SJSA1 (cell line): ENCODE results near the gene ZSCAN21. TPM values are rescaled to one million over a fixed set of nuclear protein-coding genes. Genes with fewer than 3 reads are reported as not detected.

Source experiments
- DNase-seq, 2 experiments: peaks; one replicate each; pipeline ENCODE4 v3.0.0-alpha.2; 2015 to 2020; ENCODE audit warnings: low spot score in 2 of 2, low read depth in 1 of 2
- H3K27ac ChIP-seq: fragments of 250-450 bp; sonication (Bioruptor Pico); 2 replicates; pipeline ENCODE4 v1.5.1; 2020; ENCODE audit warnings: mild to moderate bottlenecking, moderate library complexity
- H3K27me3 ChIP-seq: fragments of 250-450 bp; sonication (Bioruptor Pico); replicated peaks from 2 replicates; pipeline ENCODE4 v1.5.1; 2020; ENCODE audit warnings: mild to moderate bottlenecking, moderate library complexity
- H3K36me3 ChIP-seq: fragments of 250-450 bp; sonication (Bioruptor Pico); 2 replicates; pipeline ENCODE4 v1.5.1; 2020; ENCODE audit warnings: mild to moderate bottlenecking
- H3K4me1 ChIP-seq: fragments of 250-450 bp; sonication (Bioruptor Pico); replicated peaks from 2 replicates; pipeline ENCODE4 v1.6.1; 2021; ENCODE audit warnings: mild to moderate bottlenecking
- H3K4me3 ChIP-seq: fragments of 250-450 bp; sonication (Bioruptor Pico); 2 replicates; pipeline ENCODE4 v1.5.1; 2020; ENCODE audit warnings: mild to moderate bottlenecking
- H3K9me3 ChIP-seq: fragments of 250-450 bp; sonication (Bioruptor Pico); replicated peaks from 2 replicates; pipeline ENCODE4 v1.5.1; 2020; ENCODE audit warnings: mild to moderate bottlenecking
- total RNA-seq: library from RNA; depleted of rRNA; stranded (reverse); fragments of >200 nt; shearing (Covaris generic); gene quantifications from 2 replicates; pipeline ENCODE4 v1.2.3, GENCODE V29; 2014; rRNA removed

ZSCAN21 gene
- total RNA-seq, 1 experiment from 2014 or later, result 13.9 TPM

DNA sequence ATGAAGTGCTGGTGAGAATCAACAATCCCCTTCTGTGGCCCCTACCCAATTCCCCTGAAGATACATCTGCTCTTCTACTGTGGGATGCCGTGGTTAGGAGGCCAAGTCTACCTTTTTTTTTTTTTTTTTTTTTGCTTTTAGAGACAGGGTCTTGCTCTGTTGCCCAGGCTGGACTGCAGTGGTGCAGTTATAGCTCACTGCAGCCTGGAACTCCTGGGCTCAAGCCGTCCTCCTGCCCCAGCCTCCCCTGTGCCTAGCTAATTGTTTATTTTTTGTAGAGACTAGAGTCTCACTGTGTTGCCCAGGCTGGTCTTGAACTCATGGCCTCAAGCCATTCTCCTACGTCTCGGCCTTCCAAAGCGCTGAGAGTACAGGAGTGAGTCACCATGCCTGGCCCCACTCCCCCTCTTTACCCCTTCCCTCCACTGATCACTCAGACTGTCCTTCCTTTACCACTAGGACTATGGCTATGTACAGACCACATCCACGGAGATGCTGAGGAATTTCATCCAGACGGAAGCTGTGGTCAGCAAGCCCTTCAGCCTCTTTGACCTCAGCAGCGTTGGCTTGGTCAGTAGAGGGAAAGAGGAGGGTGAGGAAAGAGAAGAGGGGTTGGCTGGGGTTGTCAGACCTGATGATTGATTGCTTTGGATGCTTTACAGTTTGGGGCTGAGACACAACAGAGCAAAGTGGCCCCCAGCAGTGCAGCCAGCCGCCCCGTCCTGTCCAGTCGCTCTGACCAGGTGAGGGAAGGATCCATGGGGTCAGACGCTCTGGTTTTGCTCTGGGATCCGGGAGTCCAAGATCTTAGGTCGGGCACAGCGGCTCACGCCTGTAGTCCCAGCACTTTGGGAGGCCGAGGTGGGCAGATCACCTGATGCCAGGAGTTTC, 53.6 kb downstream of the ZSCAN21 start:
- peak; percentile 55 to 69 for DNase-seq
- no peak overlapping the region for H3K4me3 ChIP-seq

DNA sequence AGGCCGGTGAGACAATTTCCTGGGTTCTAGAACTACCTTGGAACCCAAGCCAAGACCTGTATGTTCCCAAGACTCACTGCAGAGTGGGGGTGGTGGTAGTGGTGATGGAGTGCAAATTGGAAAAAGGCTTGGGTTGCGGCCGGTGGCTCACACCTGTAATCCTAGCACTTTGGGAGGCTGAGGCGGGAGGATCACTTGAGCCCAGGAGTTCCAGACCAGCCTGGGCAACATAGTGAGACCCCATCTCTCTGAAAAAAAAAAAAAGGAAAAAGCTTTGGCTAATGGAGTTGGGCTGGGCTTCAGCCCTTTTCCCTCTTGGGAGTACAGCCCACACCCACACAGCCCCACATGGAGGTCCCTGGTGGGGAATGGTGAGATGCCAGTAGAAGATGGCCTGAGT, 56.0 kb downstream of the ZSCAN21 start:
- no peaks in the 10 kb centered on the region for H3K9me3 ChIP-seq
- no peaks in the 10 kb centered on the region for H3K27me3 ChIP-seq
- no peak for DNase-seq
- H3K4me1 ChIP-seq, result peaks cover 19% of the 10 kb centered on the region
- peaks cover 56% of the 10 kb centered on the region for H3K36me3 ChIP-seq
- H3K27ac ChIP-seq, result no peak overlapping the region
- H3K4me3 ChIP-seq, result no peak overlapping the region

More for the DNA sequence above, 53.6 kb downstream of the ZSCAN21 start:
- H3K4me1 ChIP-seq, result peaks cover 24% of the 10 kb centered on the region
- H3K36me3 ChIP-seq, result peaks cover 56% of the 10 kb centered on the region
- H3K9me3 ChIP-seq, result no peaks in the 10 kb centered on the region
- H3K27me3 ChIP-seq, result no peaks in the 10 kb centered on the region
- H3K27ac ChIP-seq, result no peak overlapping the region

DNA sequence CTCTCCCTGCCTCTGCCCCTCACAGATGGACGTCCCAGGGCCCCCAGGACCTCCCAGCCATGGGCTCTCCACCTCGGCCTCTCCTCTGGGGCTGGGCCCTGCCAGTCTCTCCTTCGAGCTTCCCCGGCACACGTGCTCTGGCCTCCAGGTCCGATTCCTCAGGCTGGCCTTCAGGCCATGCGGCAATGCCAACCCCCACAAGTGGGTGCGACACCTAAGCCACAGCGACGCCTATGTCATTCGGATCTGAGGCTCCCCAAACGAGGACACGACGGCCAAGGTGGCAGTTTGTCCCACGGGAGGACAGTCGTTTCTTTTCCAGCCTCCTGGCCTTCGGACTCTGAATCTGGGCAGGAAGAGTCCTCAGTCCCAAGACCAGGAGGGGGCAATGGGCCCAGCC, 57.1 kb downstream of the ZSCAN21 start:
- no peak for DNase-seq
- peaks cover 19% of the 10 kb centered on the region for H3K4me1 ChIP-seq
- H3K27ac ChIP-seq, result no peak overlapping the region
- H3K9me3 ChIP-seq, result no peaks in the 10 kb centered on the region
- H3K36me3 ChIP-seq, result peaks cover 63% of the 10 kb centered on the region
- H3K4me3 ChIP-seq, result no peak overlapping the region
- no peaks in the 10 kb centered on the region for H3K27me3 ChIP-seq

DNA sequence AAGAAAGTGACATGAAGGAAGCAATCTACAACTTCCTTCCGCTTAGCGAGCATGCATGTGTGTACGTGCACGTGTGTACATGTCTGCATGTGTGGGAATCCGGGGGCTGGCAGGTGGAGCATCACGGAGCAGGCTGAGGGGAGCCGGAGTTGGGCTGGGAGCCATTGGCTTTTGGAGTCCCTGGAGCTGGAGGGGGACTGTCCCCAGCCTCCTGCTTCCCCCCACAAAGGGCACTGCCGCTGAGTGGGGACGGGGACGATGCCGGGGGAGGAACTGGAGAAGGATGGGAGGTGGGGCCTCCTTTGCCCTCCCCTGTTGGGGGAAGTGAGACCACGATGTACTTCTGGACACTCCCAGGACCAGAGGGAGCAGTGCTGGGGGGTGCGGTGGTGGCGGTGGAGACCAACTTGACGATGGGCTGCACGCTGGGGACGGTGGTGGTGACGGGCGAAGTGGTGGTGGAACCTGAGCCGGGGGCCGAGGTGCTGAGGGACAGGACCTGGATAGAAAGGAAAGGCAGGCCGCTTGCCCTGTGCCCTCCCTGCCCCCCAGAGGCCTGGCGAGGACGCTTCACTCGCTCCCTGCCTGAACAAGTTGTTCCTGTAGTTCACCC, 57.7 kb downstream of the ZSCAN21 start:
- no peak for DNase-seq
- Histone ChIP-seq H3K36me3 (peaks cover 66% of the 10 kb centered on the region), H3K27me3 (no peaks in the 10 kb centered on the region), H3K27ac (no peak overlapping the region), H3K4me3 (no peak overlapping the region), H3K4me1 (peaks cover 15% of the 10 kb centered on the region), H3K9me3 (no peaks in the 10 kb centered on the region)

DNA sequence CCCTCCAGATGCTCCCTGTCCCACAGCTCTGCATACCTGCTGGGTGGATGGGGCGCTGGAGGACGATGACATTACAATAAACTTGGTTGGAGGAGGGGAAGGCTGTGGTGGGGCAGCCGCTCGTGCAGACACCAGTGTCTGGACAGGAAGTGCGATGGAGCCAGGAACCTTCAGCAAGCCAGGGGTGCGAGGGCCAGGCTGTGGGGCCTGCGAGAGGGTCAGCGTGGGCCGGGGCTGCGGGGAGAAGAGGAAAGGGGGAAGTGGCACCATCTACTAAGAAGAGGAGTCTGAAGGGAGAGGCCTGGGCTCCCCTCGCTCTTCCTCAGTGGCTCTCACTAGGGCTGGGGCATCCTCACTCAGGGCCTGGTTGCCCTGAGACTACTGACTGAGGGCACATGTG, 58.3 kb downstream of the ZSCAN21 start:
- H3K27me3 ChIP-seq, result no peaks in the 10 kb centered on the region
- H3K27ac ChIP-seq, result no peak overlapping the region
- peaks cover 8% of the 10 kb centered on the region for H3K4me1 ChIP-seq
- no peaks in the 10 kb centered on the region for H3K9me3 ChIP-seq
- DNase-seq, result no peak
- H3K36me3 ChIP-seq, result peaks cover 73% of the 10 kb centered on the region
- H3K4me3 ChIP-seq, result no peak overlapping the region

DNA sequence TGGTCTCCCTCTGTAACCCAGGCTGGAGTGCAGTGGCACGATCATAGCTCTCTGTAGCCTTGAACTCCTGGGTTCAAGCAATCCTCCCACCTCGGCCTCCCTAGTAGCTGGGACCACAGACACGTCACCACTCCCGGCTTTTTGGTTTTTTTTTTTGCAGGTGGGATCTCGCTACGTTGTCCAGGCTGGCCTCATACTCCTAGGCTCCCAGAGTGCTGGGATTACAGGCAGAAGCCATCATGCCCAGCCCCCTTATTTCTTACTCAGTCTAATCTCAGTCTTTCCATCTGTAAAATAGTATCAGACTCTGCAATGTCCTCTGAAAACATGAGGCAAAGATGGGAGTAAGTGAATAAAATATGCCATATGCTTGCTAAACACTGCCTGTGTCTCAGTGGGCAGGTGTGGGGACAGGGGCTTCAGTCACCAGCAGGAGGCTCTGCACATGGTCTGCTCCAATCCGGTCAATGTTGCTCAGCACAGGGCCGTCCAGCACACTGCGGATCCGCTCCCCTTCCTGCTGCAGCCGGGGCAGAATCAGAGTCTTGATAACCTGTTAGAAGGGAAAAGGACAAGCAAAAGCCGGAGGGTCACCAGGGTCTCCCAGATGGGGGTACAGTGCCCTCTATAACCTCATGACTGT, 60.1 kb downstream of the ZSCAN21 start:
- DNase-seq, result no peak
- Histone ChIP-seq H3K27me3 (no peaks in the 10 kb centered on the region), H3K4me1 (no peaks in the 10 kb centered on the region), H3K36me3 (peaks cover 82% of the 10 kb centered on the region), H3K27ac (no peak overlapping the region), H3K9me3 (no peaks in the 10 kb centered on the region), H3K4me3 (no peak overlapping the region)

DNA sequence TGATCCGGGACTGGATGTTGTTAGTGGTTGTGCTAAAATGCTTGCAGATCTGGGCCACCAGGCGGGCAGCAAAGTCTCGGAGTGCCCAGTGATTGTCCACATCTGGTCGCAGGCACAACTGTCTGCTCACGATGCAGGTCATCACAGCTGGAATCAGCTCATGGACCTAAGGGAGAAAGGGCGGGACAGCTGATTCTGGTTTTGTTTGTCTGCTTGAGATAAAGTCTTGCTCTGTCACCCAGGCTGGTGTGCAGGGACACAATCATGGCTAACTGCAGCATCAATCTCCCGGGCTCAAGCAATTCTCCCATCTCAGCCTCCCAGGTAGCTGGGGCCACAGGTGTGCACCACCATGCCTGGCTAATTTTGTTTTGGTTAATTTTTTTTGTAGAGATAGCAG, 61.6 kb downstream of the ZSCAN21 start:
- H3K4me1 ChIP-seq, result no peaks in the 10 kb centered on the region
- no peak overlapping the region for H3K27ac ChIP-seq
- peaks cover 76% of the 10 kb centered on the region for H3K36me3 ChIP-seq
- H3K9me3 ChIP-seq, result no peaks in the 10 kb centered on the region
- no peak for DNase-seq
- no peak overlapping the region for H3K4me3 ChIP-seq
- H3K27me3 ChIP-seq, result no peaks in the 10 kb centered on the region

DNA sequence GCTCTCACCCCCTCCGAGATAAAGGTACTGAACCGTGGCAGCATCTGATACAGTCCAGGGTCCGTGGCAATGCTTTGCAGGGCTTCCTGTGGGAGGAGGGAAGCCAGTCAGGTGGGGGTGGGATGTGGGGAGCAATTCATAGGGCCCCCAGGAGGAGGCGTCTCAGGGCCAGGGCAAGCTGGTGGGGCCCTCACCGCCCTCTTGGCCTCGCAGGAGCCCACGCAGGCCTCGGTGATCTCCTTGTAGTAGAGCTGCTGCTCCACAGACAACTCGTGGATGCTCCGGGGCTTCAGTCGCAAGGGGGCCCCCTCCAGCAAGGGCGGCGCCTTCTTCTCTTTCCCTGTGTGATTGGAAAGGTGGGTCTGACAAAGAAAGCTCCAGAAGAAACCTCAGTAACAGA, 62.3 kb downstream of the ZSCAN21 start:
- Histone ChIP-seq H3K4me1 (no peaks in the 10 kb centered on the region), H3K9me3 (no peaks in the 10 kb centered on the region), H3K27ac (no peak overlapping the region), H3K27me3 (no peaks in the 10 kb centered on the region), H3K36me3 (peaks cover 70% of the 10 kb centered on the region), H3K4me3 (no peak overlapping the region)
- DNase-seq, result no peak

Other genes with a start within 250 kb of the ZSCAN21 start
- not detected in 2 replicates for gene CYP3A43, start 221.8 kb upstream of the ZSCAN21 start, total RNA-seq
- not detected in 2 replicates for gene OR2AE1, start 172.7 kb upstream of the ZSCAN21 start, total RNA-seq
- gene TRIM4, start 130.2 kb upstream of the ZSCAN21 start, total RNA-seq, result 11.4 and 13.9 TPM in 2 replicates
- not detected in 2 replicates for gene GJC3, start 120.2 kb upstream of the ZSCAN21 start, total RNA-seq
- not detected in 2 replicates for gene AZGP1, start 73.7 kb upstream of the ZSCAN21 start, total RNA-seq
- gene ZKSCAN1, start 34.2 kb upstream of the ZSCAN21 start, total RNA-seq, result 11.5 and 19.4 TPM in 2 replicates
- 27.4 and 36.9 TPM in 2 replicates for gene ZNF3, start 31.9 kb downstream of the ZSCAN21 start, total RNA-seq
- 56.4 and 111 TPM in 2 replicates for gene COPS6, start 39.2 kb downstream of the ZSCAN21 start, total RNA-seq
- 200 and 254 TPM in 2 replicates for gene MCM7, start 51.6 kb downstream of the ZSCAN21 start, total RNA-seq
- gene AP4M1, start 51.9 kb downstream of the ZSCAN21 start, total RNA-seq, result 11.1 and 17.5 TPM in 2 replicates
- gene TAF6, start 69.6 kb downstream of the ZSCAN21 start, total RNA-seq, result 20.5 and 35.3 TPM in 2 replicates
- gene CNPY4, start 69.9 kb downstream of the ZSCAN21 start, total RNA-seq, result 22.5 and 24.6 TPM in 2 replicates
- gene MBLAC1, start 77.2 kb downstream of the ZSCAN21 start, total RNA-seq, result 2.4 and 3.3 TPM in 2 replicates
- gene LAMTOR4, start 99.1 kb downstream of the ZSCAN21 start, total RNA-seq, result 115 and 123 TPM in 2 replicates
- 5.1 and 7.4 TPM in 2 replicates for gene TRAPPC14, start 108.9 kb downstream of the ZSCAN21 start, total RNA-seq
- 1.2 and 2.7 TPM in 2 replicates for gene GAL3ST4, start 118.8 kb downstream of the ZSCAN21 start, total RNA-seq
- 4.4 and 6.5 TPM in 2 replicates for gene GPC2, start 127.6 kb downstream of the ZSCAN21 start, total RNA-seq
- 0.26 TPM in 1 of 2 replicates, not detected in the other for gene STAG3, start 128.1 kb downstream of the ZSCAN21 start, total RNA-seq
- 1.7 TPM in 1 of 2 replicates, not detected in the other for gene PVRIG, start 170.2 kb downstream of the ZSCAN21 start, total RNA-seq